Colonic mucosa (tissue), 4 donors: ENCODE data around the gene NUCB1. TPM values are rescaled to one million over a fixed set of nuclear protein-coding genes. Genes with fewer than 3 reads are reported as not detected.
A peak's percentile ranks its signal among the peaks of the same experiment; 100 is the strongest.

ENCODE experiments used
- DNase-seq: peaks from one replicate; pipeline ENCODE4 v3.0.0-alpha.2; 2020
- H3K27ac ChIP-seq: fragments of 200-600 bp; one replicate; pipeline ENCODE4 v1.8.0; 2021
- H3K27me3 ChIP-seq: fragments of 200-600 bp; one replicate; pipeline ENCODE4 v1.8.0; 2021
- H3K36me3 ChIP-seq: fragments of 200-600 bp; one replicate; pipeline ENCODE4 v1.8.0; 2021
- H3K4me1 ChIP-seq: fragments of 200-600 bp; one replicate; pipeline ENCODE4 v1.8.0; 2021; ENCODE audit warnings: mild to moderate bottlenecking
- H3K4me3 ChIP-seq: fragments of 200-600 bp; one replicate; pipeline ENCODE4 v1.8.0; 2021
- H3K9ac ChIP-seq, 2 donors: one replicate each; pipeline ENCODE4 v1.7.0; 2013; ENCODE audit warnings: control low read depth in 2 of 2, low read depth in 2 of 2, low read length in 2 of 2
- H3K9me3 ChIP-seq: fragments of 200-600 bp; one replicate; pipeline ENCODE4 v1.8.0; 2021
- intact Hi-C: fragments of 100-400 bp; cut with DNase I; formaldehyde crosslinking; loops from one replicate; pipeline ENCODE4 v1.14.1; 2022
- total RNA-seq, 2 donors: library from RNA; stranded (reverse); fragmentation: NEBNext Ultra II Directional in 1 of 2; extraction: Animal tissue kit (Norgen Biotek cat#: 25700) in 1 of 2; gene quantifications; one replicate each; pipeline ENCODE4 v1.2.1, GENCODE V29; 2021
- TF ChIP-seq, protein P1 (sequence below): fragments of 200-600 bp; IDR thresholded peaks from one replicate; pipeline ENCODE4 v1.8.0; 2022; ENCODE audit warnings: antibody characterized with exemption, mild to moderate bottlenecking
- donor health status: healthy.
- donor health status: DM: no; HTN: no; CAD: no.
- donor health status: DM: no; HTN: no; CAD: no.

NUCB1 gene
- total RNA-seq, 2 donors from 2014 or later, result 180 to 184 TPM

DNA sequence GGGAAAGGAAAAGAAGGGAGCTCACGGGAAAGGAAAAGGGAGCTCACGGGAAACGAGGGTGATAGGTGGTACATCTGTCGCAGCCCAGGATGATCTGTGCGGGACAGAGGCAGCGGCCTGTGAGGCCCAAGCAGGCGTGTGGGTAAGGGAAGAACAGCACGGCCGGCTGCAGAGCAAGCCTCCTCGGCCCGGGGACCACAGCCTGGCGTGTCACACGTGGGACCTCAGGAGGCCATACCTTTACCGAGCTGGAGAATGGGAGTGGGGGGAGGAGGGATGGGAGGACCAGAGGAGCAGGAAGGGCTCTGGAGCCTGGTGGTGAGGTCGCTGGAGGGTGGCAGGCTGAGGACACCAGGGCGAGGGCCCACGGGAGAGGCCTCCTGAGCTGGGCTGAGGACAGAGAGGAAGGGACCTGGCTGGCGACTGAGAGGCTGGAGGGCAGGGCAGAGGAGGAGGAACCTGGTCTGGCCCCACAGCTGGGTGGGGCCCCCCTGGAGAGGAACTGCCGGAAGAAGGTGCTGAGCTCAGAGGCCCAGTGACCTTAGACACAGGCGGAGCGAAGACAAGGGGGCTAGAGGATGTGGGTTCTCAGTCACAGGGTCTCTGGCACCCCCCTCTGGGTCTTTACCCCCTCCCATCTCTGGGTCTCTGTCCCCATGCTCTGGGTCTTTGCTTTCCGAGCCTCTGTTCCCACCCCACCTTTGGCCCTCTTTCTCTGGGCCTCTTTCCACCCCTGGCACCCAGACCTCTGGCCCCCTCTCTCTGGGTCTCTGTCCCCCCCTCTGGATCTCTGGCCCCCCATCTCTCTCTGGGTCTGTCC lies 62.1 kb downstream of the NUCB1 start:
- intact Hi-C loops, result loop anchor here (10.0 kb wide), 1 partner anchor 87 kb away; the partner anchor contains the start of gene PPP1R15A
- Histone ChIP-seq H3K36me3 (no peaks in the 10 kb centered on the region), H3K27me3 (no peaks in the 10 kb centered on the region), H3K9me3 (no peaks in the 10 kb centered on the region), H3K4me1 (no peaks in the 10 kb centered on the region), H3K9ac (peak overlapping the region; percentile 70 to 93), H3K4me3 (no peak overlapping the region), H3K27ac (peak overlapping the region; percentile 76)
- peak; percentile 91 for DNase-seq
- TF ChIP-seq, protein P1, sequence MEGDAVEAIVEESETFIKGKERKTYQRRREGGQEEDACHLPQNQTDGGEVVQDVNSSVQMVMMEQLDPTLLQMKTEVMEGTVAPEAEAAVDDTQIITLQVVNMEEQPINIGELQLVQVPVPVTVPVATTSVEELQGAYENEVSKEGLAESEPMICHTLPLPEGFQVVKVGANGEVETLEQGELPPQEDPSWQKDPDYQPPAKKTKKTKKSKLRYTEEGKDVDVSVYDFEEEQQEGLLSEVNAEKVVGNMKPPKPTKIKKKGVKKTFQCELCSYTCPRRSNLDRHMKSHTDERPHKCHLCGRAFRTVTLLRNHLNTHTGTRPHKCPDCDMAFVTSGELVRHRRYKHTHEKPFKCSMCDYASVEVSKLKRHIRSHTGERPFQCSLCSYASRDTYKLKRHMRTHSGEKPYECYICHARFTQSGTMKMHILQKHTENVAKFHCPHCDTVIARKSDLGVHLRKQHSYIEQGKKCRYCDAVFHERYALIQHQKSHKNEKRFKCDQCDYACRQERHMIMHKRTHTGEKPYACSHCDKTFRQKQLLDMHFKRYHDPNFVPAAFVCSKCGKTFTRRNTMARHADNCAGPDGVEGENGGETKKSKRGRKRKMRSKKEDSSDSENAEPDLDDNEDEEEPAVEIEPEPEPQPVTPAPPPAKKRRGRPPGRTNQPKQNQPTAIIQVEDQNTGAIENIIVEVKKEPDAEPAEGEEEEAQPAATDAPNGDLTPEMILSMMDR, result no peak

DNA sequence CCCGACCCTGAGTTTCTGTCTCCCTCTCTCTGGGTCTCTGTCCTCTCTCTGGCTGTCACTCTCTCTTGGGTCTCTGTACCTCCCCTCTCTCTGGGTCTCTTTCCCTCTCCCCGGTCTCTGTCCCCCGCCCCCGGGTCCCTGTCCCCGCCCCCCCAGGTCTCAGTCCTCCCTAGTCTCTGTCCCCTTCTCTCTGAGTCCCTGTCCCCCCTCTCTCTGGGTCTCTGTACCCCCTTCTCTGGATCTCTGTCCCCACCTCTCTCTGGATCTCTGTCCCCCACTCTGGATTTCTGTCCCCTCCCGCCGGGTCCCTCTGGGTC lies 62.7 kb downstream of the NUCB1 start:
- Histone ChIP-seq H3K36me3 (no peaks in the 10 kb centered on the region), H3K4me1 (no peaks in the 10 kb centered on the region)
- intact Hi-C loops, result loop anchor here (10.0 kb wide), 1 partner anchor 88 kb away; the partner anchor contains the start of gene PPP1R15A

DNA sequence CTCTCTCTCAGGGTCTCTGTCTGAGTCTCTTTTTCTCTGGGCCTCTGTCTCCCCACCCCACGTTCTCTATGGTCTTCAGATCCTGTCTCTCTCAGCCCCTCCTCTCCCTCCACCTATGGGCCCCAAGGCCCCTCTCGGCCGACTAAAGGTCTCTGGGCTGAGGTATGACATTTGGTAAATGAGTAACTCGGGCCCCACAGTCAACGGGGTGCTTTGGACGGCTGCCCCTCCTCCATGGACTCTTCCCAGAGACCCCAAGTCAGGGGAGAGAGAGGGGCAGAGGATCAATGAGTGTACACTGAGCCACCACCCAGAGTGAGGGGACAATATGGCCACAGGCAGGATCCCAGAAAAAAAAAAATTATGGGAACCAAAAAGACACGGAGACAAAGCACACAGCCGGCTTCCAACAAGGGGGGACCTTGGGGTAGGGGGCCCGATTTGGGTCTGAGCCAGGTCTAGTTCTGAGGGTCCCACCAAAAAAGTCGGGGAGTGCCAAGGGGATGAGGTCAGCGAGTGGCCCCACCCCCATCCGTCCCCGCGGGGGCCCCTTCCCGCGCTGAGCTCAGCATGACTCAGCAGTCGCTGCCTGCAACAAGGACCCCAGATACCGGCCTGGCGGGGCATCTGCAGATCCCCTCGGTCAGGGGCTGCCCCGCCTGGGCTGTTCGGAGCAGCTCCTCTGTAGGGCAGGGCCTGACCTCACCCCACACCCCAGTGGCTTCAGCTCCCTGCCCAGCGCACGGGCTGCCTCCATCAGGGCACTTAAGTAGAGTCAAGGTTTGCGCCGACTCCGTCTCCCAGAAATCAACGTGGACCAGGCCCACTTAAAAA lies 63.5 kb downstream of the NUCB1 start:
- peak overlapping the region; percentile 89 for H3K4me3 ChIP-seq
- no peaks in the 10 kb centered on the region for H3K27me3 ChIP-seq
- H3K4me1 ChIP-seq, result no peaks in the 10 kb centered on the region
- peak; percentile 85 for DNase-seq
- H3K36me3 ChIP-seq, result no peaks in the 10 kb centered on the region
- H3K9ac ChIP-seq, result peak overlapping the region; percentile 63 to 93
- intact Hi-C loops, result loop anchor here (10.0 kb wide), 1 partner anchor 89 kb away; the partner anchor contains the start of gene PPP1R15A
- TF ChIP-seq, protein P1, result no peak
- peak overlapping the region; percentile 76 for H3K27ac ChIP-seq
- H3K9me3 ChIP-seq, result no peaks in the 10 kb centered on the region

More for the DNA sequence above, 62.7 kb downstream of the NUCB1 start:
- Histone ChIP-seq H3K27me3 (no peaks in the 10 kb centered on the region), H3K4me3 (no peak overlapping the region), H3K27ac (peak overlapping the region; percentile 76), H3K9ac (peak overlapping the region; percentile 70 to 93), H3K9me3 (no peaks in the 10 kb centered on the region)
- DNase-seq, result no peak
- TF ChIP-seq, protein P1, result no peak

DNA sequence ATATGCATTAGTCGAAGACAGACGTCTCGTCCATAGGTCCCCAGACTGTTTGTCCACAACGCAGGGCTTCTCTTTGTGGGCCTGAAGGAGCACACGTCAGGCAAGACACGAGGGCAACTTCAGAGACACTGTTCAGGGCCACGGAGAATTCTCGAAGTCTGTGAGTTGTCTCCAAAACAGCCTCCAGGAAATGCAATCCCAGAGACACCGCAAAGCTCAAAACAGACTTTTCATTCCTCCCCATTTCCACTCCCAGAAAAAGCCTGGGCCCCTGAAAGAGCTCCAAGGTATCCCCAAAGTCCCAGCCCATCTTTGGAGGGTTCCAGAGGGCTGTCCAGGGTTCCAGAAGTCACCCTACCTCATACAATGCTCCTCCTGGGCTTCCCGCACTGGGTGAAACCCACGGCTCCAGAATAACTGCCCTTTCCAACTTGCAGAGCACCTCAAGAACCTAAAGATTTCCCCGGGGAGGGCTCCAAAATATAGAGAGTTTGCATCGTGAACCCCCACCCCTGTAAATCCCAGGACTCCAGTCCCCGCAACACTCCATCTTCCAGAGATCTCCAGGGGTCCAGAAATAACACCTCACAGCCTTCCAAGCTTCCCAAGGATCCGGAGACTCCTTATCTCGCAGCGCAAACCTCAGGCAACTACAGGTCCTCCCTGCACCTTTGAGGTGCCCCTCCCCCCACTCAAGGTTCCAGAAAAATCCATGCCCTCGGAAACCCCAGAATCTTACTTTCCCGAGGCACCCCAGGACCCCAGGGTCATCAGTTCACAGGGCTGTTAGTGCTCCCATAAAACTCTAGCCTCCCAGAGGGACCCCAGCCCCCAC lies 64.3 kb downstream of the NUCB1 start:
- H3K9ac ChIP-seq, result peak overlapping the region; percentile 63 to 93
- no peaks in the 10 kb centered on the region for H3K9me3 ChIP-seq
- H3K4me3 ChIP-seq, result peak overlapping the region; percentile 89
- TF ChIP-seq, protein P1, result no peak
- DNase-seq, result peak; percentile 59
- H3K36me3 ChIP-seq, result no peaks in the 10 kb centered on the region
- intact Hi-C loops, result loop anchor here (5.0 to 10.0 kb wide), 2 partner anchors 90 to 167 kb away; partner anchors contain the start of gene PPP1R15A
- no peaks in the 10 kb centered on the region for H3K4me1 ChIP-seq
- H3K27me3 ChIP-seq, result no peaks in the 10 kb centered on the region
- peak overlapping the region; percentile 76 for H3K27ac ChIP-seq
